HL-60 (cell line): ENCODE data around the gene ZPLD1.

Experiments used
- DNase-seq, 2 experiments: peaks; one replicate each; pipeline ENCODE4 v3.0.0-alpha.2; 2010 to 2020; ENCODE audit warnings: low read depth in 1 of 2, low spot score in 1 of 2
- H3K27ac ChIP-seq: fragments of 250-450 bp; sonication (Bioruptor Pico); replicated peaks from 2 replicates; pipeline ENCODE4 v1.5.1; 2020; ENCODE audit warnings: mild to moderate bottlenecking, moderate library complexity
- H3K27me3 ChIP-seq: fragments of 250-450 bp; sonication (Bioruptor Pico); 2 replicates; pipeline ENCODE4 v1.5.1; 2021; ENCODE audit warnings: mild to moderate bottlenecking, moderate library complexity; ENCODE audit not compliant: insufficient read depth, poor library complexity, severe bottlenecking
- H3K4me3 ChIP-seq: replicated peaks from 2 replicates; pipeline ENCODE4 v1.5.1; 2011; ENCODE audit warnings: mild to moderate bottlenecking, control low read depth, low read length; ENCODE audit not compliant: insufficient read depth
- CTCF ChIP-seq: IDR thresholded peaks from one replicate; pipeline ENCODE4 v1.5.1; 2011; ENCODE audit warnings: low read length, control low read depth, inconsistent platforms; ENCODE audit not compliant: insufficient read depth
- GABPA ChIP-seq: IDR thresholded peaks from 2 replicates; pipeline ENCODE4 v1.6.1; 2012; ENCODE audit warnings: low read depth
- POLR2AphosphoS5 ChIP-seq: IDR thresholded peaks from 2 replicates; pipeline ENCODE4 v1.6.1; 2012; ENCODE audit warnings: low read depth
- SPI1 ChIP-seq: IDR thresholded peaks from 2 replicates; pipeline ENCODE4 v1.6.1; 2012; ENCODE audit warnings: low read depth, mild to moderate bottlenecking, borderline replicate concordance
- TF ChIP-seq, protein P1 (sequence below): IDR thresholded peaks from 2 replicates; pipeline ENCODE4 v1.6.1; 2012; ENCODE audit warnings: low read depth; ENCODE audit not compliant: insufficient replicate concordance

Gene ZPLD1

GRCh38 chr3:102484363-102484762 is 49.5 kb downstream of the ZPLD1 start:
- TF ChIP-seq SPI1 (no peak), CTCF (no peak)
- TF ChIP-seq, protein P1, sequence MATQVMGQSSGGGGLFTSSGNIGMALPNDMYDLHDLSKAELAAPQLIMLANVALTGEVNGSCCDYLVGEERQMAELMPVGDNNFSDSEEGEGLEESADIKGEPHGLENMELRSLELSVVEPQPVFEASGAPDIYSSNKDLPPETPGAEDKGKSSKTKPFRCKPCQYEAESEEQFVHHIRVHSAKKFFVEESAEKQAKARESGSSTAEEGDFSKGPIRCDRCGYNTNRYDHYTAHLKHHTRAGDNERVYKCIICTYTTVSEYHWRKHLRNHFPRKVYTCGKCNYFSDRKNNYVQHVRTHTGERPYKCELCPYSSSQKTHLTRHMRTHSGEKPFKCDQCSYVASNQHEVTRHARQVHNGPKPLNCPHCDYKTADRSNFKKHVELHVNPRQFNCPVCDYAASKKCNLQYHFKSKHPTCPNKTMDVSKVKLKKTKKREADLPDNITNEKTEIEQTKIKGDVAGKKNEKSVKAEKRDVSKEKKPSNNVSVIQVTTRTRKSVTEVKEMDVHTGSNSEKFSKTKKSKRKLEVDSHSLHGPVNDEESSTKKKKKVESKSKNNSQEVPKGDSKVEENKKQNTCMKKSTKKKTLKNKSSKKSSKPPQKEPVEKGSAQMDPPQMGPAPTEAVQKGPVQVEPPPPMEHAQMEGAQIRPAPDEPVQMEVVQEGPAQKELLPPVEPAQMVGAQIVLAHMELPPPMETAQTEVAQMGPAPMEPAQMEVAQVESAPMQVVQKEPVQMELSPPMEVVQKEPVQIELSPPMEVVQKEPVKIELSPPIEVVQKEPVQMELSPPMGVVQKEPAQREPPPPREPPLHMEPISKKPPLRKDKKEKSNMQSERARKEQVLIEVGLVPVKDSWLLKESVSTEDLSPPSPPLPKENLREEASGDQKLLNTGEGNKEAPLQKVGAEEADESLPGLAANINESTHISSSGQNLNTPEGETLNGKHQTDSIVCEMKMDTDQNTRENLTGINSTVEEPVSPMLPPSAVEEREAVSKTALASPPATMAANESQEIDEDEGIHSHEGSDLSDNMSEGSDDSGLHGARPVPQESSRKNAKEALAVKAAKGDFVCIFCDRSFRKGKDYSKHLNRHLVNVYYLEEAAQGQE = no peak
- H3K27me3 ChIP-seq = no peaks in the 10 kb centered on the region
- DNase-seq = no peak
- no peak overlapping the region for H3K4me3 ChIP-seq
- H3K27ac ChIP-seq = no peak overlapping the region

GRCh38 chr3:102485701-102486100 is 50.9 kb downstream of the ZPLD1 start:
- TF ChIP-seq CTCF (no peak), GABPA (no peak)
- no peaks in the 10 kb centered on the region for H3K27me3 ChIP-seq
- no peak overlapping the region for H3K27ac ChIP-seq
- no peak overlapping the region for H3K4me3 ChIP-seq
- DNase-seq = no peak

- no peak for DNase-seq
- TF ChIP-seq, protein P1 = no peak
- TF ChIP-seq POLR2AphosphoS5 (no peak), GABPA (no peak), CTCF (no peak), SPI1 (no peak)
- no peak overlapping the region for H3K4me3 ChIP-seq
- no peaks in the 10 kb centered on the region for H3K27me3 ChIP-seq
- no peak overlapping the region for H3K27ac ChIP-seq
Measured at GRCh38 chr3:102488331-102488730, 53.5 kb downstream of the ZPLD1 start.

GRCh38 chr3:102492300-102492699 is 57.5 kb downstream of the ZPLD1 start:
- Histone ChIP-seq H3K27ac (no peak overlapping the region), H3K27me3 (no peaks in the 10 kb centered on the region), H3K4me3 (no peak overlapping the region)
- no peak for DNase-seq
- TF ChIP-seq SPI1 (no peak), POLR2AphosphoS5 (no peak), GABPA (no peak), CTCF (no peak)
- TF ChIP-seq, protein P1 = no peak
